Breast epithelium (tissue), 4 donors: ENCODE results near the gene ALK. TPM values are rescaled to one million over a fixed set of nuclear protein-coding genes. Genes with fewer than 3 reads are reported as not detected.

Experiments used
- DNase-seq, 2 donors: peaks; one replicate each; pipeline ENCODE4 v3.0.0-alpha.2; 2019; ENCODE audit warnings: low spot score in 2 of 2
- H3K27ac ChIP-seq, 2 donors: fragments of 200-600 bp; sonication (generic) in 1 of 2; one replicate each; pipeline ENCODE4 v1.5.1; 2016 to 2019; ENCODE audit warnings: mild to moderate bottlenecking in 1 of 2
- H3K27me3 ChIP-seq, 2 donors: fragments of 200-600 bp; sonication (generic) in 1 of 2; one replicate each; pipeline versions ENCODE4 v1.5.1 to v1.6.0; 2017 to 2019; ENCODE audit warnings: control low read depth in 1 of 2, mild to moderate bottlenecking in 1 of 2
- H3K36me3 ChIP-seq: fragments of 200-600 bp; one replicate; pipeline ENCODE4 v1.5.1; 2019
- H3K4me1 ChIP-seq, 2 donors: fragments of 200-600 bp; sonication (generic); one replicate each; pipeline ENCODE4 v1.5.1; 2016 to 2019; ENCODE audit warnings: control low read depth in 1 of 2
- H3K4me3 ChIP-seq, 3 donors: fragments of 200-600 bp; sonication (generic); 1 replicate in 2 of 3; 2 replicates in 1 of 3; pipeline ENCODE4 v1.5.1; 2016 to 2019; ENCODE audit warnings: mild to moderate bottlenecking in 3 of 3, moderate library complexity in 2 of 3
- H3K9me3 ChIP-seq, 2 donors: fragments of 200-600 bp; sonication (generic) in 1 of 2; one replicate each; pipeline ENCODE4 v1.5.1; 2016 to 2019; ENCODE audit warnings: control low read depth in 1 of 2
- POLR2A ChIP-seq: fragments of 450-650 bp; IDR thresholded peaks from one replicate; pipeline ENCODE4 v1.6.1; 2016; ENCODE audit warnings: antibody characterized with exemption, mild to moderate bottlenecking, moderate library complexity
- POLR2AphosphoS5 ChIP-seq, 3 donors: sonication (generic); formaldehyde crosslinking; IDR thresholded peaks; one replicate each; pipeline ENCODE4 v1.6.1; 2017; ENCODE audit warnings: antibody characterized with exemption in 3 of 3
- intact Hi-C: fragments of 100-400 bp; cut with DNase I; formaldehyde crosslinking; loops from one replicate; pipeline ENCODE4 v1.15.1; 2023; ENCODE audit warnings: low total_unique reads
- total RNA-seq, 3 donors: library from RNA; depleted of rRNA; stranded (reverse); fragments of >200 nt; gene quantifications; one replicate each; pipeline ENCODE4 v1.1.0, GENCODE V29; 2016
- TF ChIP-seq, protein P1 (sequence below), 3 donors: fragments of 450-650 bp; IDR thresholded peaks; one replicate each; pipeline ENCODE4 v1.5.1; 2016 to 2017; ENCODE audit warnings: antibody characterized with exemption in 3 of 3, mild to moderate bottlenecking in 3 of 3, moderate library complexity in 3 of 3

ALK gene
- total RNA-seq, 3 donors from 2014 or later, result 0.33 to 5.6 (median 0.64) TPM

DNA sequence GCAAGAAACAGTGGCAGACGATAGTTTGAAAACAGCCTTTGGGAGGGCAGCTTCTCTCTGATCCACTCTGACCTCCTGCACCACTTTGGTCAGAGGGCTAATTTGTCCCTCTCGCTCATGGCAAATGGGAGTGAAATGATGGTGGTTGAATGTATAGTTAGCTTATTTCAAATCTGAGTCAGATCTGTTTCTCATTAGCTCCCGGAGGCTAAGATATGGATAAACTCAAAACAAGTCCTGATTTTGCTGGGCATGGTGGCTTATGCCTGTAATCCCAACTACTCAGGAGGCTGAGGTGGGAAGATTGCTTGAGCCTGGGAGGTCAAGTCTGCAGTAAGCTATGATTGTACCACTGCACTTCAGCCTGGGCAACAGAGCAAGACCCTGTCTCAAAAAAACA, 145.0 kb downstream of the ALK start:
- intact Hi-C loops, result no loop called here

DNA sequence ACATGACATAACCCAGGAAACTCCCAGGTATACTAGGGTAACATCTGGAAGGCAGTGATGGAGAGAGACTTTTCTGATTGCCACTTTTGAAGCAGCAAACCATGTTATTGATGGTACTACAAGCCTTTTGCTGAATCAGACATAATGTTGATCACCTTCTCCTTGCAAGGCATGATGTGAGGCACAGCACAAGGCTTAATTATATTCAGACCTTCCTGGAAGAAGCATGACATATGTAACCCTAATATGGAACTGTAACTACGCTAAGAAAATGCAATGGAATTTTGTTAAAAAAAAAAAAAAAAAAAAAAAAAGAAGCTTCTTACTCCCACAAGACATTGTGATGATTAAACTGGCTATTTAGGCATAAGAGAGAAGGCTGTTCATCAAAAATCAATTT, 145.4 kb downstream of the ALK start:
- H3K4me1 ChIP-seq, result no peaks in the 10 kb centered on the region
- no peak for TF ChIP-seq POLR2A
- TF ChIP-seq, protein P1, sequence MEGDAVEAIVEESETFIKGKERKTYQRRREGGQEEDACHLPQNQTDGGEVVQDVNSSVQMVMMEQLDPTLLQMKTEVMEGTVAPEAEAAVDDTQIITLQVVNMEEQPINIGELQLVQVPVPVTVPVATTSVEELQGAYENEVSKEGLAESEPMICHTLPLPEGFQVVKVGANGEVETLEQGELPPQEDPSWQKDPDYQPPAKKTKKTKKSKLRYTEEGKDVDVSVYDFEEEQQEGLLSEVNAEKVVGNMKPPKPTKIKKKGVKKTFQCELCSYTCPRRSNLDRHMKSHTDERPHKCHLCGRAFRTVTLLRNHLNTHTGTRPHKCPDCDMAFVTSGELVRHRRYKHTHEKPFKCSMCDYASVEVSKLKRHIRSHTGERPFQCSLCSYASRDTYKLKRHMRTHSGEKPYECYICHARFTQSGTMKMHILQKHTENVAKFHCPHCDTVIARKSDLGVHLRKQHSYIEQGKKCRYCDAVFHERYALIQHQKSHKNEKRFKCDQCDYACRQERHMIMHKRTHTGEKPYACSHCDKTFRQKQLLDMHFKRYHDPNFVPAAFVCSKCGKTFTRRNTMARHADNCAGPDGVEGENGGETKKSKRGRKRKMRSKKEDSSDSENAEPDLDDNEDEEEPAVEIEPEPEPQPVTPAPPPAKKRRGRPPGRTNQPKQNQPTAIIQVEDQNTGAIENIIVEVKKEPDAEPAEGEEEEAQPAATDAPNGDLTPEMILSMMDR (IDR thresholded peaks at IDR 0.05), result no peak
- TF ChIP-seq POLR2AphosphoS5 (IDR thresholded peaks at IDR 0.05), result no peak
- DNase-seq, result no peak
- intact Hi-C loops, result no loop called here
- no peaks in the 10 kb centered on the region for H3K36me3 ChIP-seq
- no peak overlapping the region for H3K4me3 ChIP-seq
- H3K9me3 ChIP-seq, result no peaks in the 10 kb centered on the region
- H3K27ac ChIP-seq, result no peak overlapping the region
- H3K27me3 ChIP-seq, result no peaks in the 10 kb centered on the region

More for the DNA sequence above, 145.0 kb downstream of the ALK start:
- Histone ChIP-seq H3K27ac (no peak overlapping the region), H3K36me3 (no peaks in the 10 kb centered on the region), H3K4me3 (no peak overlapping the region), H3K27me3 (no peaks in the 10 kb centered on the region), H3K9me3 (no peaks in the 10 kb centered on the region), H3K4me1 (no peaks in the 10 kb centered on the region)
- DNase-seq, result no peak
- TF ChIP-seq, protein P1 (IDR thresholded peaks at IDR 0.05), result no peak
- TF ChIP-seq POLR2AphosphoS5 (IDR thresholded peaks at IDR 0.05) (no peak), POLR2A (no peak)

DNA sequence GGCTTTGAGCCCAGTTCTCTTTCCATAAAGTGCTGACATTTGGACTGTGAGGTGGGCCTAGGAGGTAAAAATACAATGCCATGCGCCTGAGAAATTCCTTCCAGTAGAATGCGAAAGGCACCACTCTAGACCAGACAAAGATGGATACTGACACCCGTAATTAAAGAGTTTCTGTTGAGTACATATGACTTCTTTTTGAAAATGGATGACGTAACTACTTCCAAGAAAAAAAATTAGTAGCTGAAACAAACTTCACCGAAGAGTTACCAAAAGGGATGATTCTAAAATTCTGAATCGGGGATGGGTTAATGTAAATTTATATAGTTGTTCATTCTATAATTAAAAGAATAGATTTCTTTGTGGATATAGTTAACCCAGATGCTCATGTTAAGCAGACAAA, 146.8 kb downstream of the ALK start:
- no peak overlapping the region for H3K27ac ChIP-seq
- H3K27me3 ChIP-seq, result no peaks in the 10 kb centered on the region
- no peak for DNase-seq
- no peaks in the 10 kb centered on the region for H3K4me1 ChIP-seq
- H3K9me3 ChIP-seq, result no peaks in the 10 kb centered on the region
- TF ChIP-seq POLR2A (no peak), POLR2AphosphoS5 (IDR thresholded peaks at IDR 0.05) (no peak)
- TF ChIP-seq, protein P1 (IDR thresholded peaks at IDR 0.05), result no peak
- H3K4me3 ChIP-seq, result no peak overlapping the region
- intact Hi-C loops, result no loop called here
- no peaks in the 10 kb centered on the region for H3K36me3 ChIP-seq

DNA sequence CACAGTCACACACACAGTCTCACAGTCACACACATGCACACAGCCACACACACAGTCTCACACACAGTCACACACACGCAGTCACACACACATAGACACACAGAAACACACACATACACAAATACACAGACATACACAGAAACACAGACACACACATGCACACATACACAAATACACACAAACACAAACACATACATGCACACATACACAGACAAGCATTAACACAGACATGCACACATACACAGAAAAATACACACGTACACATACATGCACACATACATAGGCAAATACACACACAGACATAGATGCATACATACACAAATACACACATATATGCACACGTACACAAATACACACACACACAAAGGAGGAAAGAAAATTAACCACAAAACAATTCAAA, 150.5 kb downstream of the ALK start:
- intact Hi-C loops, result no loop called here
- DNase-seq, result no peak
- Histone ChIP-seq H3K36me3 (no peaks in the 10 kb centered on the region), H3K4me1 (no peaks in the 10 kb centered on the region), H3K9me3 (no peaks in the 10 kb centered on the region), H3K27ac (no peak overlapping the region), H3K4me3 (no peak overlapping the region), H3K27me3 (no peaks in the 10 kb centered on the region)
- TF ChIP-seq POLR2AphosphoS5 (IDR thresholded peaks at IDR 0.05), result no peak
- TF ChIP-seq POLR2A, result no peak
- TF ChIP-seq, protein P1 (IDR thresholded peaks at IDR 0.05), result no peak

DNA sequence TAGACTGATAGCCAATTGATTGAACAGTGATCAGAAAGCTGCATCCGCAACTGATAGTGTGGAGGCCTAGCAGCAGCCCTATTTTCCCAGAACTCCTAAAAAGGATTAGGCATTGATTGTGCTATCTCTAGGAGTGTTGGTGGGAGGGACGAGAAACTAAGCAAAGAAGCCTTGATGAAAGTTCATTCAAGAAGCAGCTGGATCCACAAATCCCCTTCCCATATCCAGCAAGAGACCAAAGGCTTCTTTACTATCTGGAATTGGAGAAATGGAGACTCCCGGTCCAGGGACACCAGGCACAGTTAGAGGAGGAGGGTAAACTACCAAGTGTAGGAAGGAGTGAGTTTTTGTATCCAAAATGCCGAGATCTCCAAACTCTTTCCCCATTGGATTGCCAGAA, 151.5 kb downstream of the ALK start:
- Histone ChIP-seq H3K4me1 (no peaks in the 10 kb centered on the region), H3K36me3 (no peaks in the 10 kb centered on the region), H3K27ac (no peak overlapping the region), H3K4me3 (no peak overlapping the region), H3K9me3 (no peaks in the 10 kb centered on the region), H3K27me3 (no peaks in the 10 kb centered on the region)
- DNase-seq, result no peak
- no peak for TF ChIP-seq POLR2A
- TF ChIP-seq POLR2AphosphoS5 (IDR thresholded peaks at IDR 0.05), result no peak
- TF ChIP-seq, protein P1 (IDR thresholded peaks at IDR 0.05), result no peak
- intact Hi-C loops, result no loop called here
